C4-2B (cell line): ENCODE results near the gene TMBIM1.
A peak's percentile ranks its signal among the peaks of the same experiment; 100 is the strongest.

Source experiments
- H3K27ac ChIP-seq: fragments of 450-650 bp; 2 replicates; pipeline ENCODE4 v1.5.1; 2017
- CTCF ChIP-seq: fragments of 450-650 bp; conservative IDR thresholded peaks from 2 replicates; pipeline ENCODE4 v1.5.1; 2017; ENCODE audit warnings: mild to moderate bottlenecking
- ZFX ChIP-seq: fragments of 450-650 bp; IDR thresholded peaks from 2 replicates; pipeline ENCODE4 v1.6.1; 2017

TMBIM1 gene, protein sequence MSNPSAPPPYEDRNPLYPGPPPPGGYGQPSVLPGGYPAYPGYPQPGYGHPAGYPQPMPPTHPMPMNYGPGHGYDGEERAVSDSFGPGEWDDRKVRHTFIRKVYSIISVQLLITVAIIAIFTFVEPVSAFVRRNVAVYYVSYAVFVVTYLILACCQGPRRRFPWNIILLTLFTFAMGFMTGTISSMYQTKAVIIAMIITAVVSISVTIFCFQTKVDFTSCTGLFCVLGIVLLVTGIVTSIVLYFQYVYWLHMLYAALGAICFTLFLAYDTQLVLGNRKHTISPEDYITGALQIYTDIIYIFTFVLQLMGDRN

DNA sequence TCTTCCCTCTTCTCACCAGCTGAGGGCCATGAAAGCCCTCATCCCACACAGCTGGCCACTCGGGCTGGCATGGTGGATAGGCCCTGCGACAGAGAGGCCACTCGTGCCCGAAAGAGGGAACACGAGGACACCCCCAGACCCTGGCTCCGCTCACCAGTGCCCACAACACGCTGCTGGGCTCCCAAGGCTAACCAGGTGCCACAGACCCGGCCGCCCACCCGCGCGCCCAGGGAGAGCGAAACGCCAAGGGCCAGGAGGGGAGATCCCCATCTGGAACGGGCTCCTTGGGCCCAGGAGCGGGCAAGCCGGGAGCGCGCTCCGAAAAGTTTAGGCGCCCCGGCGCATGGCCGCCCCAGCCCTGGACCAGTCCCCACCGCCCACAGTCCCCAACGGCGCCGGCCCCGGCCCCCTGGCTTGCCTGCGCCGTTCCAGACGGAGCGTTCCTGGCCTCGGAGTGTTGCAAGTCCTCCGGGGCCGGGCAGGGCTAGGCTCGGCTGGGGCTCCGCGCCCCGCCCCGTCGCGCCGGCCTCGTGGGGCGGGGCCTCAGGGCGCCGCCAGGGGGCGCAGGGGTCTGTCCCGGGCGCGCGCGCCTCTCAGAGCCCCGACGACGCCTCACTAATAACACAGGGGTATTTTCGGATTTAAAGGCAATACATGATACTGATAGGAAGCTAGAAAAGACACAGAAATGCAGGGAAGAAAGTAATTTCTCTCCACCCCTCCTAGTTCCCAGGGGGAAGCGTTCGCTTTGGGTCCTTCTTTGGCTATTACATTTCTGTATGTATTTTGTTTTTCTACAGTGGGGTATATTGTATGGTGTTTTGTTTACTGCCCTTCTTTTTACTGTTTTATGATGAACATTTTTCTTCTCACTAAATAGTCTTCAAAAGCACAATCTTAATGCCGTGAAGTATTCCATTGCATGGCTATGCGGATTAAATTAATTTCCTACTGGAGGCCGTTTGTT, at the start of gene TMBIM1:
TMBIM1 (minus strand) TSS at position 456 of the 967 bp plus-strand sequence. CDS start 10,362 bp downstream, outside the sequence.
- peak within 1 kb of the TSS; percentile 90 for H3K27ac ChIP-seq
- TF ChIP-seq CTCF = peak; percentile 98
- TF ChIP-seq ZFX = peak; percentile 73

GRCh38 chr2:218341381-218341780, 49.1 kb upstream of the TMBIM1 start:
- TF ChIP-seq CTCF (no peak), ZFX (no peak)
- H3K27ac ChIP-seq = no peak overlapping the region

DNA sequence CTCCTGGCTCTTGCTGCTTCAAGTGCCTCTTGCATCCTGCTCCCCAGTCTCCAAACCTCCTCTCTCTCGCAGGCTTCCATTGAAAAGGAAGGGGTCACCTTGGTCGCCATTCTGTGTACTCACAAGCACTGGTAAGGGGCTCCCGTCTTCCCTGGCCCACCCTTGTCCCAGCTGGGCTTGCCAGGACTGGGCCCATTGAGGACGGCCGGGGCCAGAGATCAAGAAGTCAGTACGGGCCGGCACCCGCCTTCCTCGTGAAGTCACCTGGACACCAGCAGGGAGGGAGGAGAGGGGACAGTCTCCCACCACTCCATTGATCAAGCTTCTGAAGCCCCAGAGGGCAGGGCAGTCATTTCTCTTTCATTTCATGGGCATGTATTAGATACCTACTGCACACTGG, 48.4 kb upstream of the TMBIM1 start:
- H3K27ac ChIP-seq = no peak overlapping the region
- TF ChIP-seq ZFX (no peak), CTCF (no peak)

GRCh38 chr2:218334531-218334930, 42.2 kb upstream of the TMBIM1 start:
- H3K27ac ChIP-seq = no peak overlapping the region
- TF ChIP-seq ZFX (no peak), CTCF (no peak)

DNA sequence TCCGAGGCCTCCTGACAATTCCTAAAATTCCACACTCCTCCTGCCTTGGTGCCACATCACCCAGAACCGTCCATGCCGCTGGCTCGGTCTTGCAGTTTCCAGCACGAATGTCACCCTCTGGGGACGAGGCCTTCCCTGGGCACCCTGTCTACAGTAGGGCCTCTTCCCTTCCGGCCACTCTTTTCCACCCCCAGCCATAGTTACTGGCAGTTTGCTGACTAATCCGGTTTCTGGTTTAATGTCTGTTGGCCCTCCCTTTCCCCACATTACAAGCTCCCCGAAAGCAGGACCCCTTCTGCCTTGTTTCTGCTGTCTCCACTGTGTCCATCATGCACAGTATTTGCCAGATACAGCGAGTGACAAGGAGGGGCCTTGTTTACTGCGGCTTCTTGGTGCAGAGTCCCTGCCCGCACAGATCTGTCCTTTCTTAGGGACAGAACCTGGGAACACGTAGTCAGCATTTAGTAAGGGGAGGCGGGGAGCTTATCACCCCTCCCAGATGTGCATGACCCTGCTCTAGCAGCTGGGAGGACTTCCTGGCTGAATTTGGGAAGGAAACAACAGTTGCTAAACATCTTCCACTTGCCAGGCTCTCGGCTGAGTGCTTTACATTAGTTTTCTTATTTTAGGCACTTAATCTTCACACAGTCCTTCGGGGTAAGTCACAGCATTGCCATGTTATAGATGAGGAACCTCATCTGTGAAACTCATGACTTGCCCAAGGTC, 40.8 kb upstream of the TMBIM1 start:
- no peak overlapping the region for H3K27ac ChIP-seq
- no peak for TF ChIP-seq ZFX
- TF ChIP-seq CTCF = no peak

DNA sequence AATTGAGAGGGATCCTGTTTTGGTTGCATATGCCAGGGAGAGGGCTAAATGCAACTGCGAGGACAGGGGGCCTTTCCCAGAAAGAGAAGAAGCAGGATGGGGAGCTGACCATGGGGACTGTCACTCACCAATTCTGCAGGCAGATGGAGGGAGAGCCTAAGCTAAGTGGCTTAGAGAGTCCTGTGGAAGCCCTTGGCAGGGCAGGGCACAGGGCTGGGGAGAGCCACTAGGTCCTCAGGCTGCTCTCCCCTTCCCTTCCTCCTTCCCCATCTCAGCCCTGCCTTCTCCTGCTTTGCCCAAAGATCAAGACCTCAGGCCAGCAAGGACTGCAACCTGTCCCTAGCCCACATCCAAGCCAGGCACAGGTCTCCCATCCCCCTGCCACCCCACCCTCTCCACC, 40.0 kb upstream of the TMBIM1 start:
- H3K27ac ChIP-seq = no peak overlapping the region

More for the DNA sequence above, 40.0 kb upstream of the TMBIM1 start:
- no peak for TF ChIP-seq CTCF
- TF ChIP-seq ZFX = no peak
